ENCODE data around the gene MCC. TPM values are rescaled to one million over a fixed set of nuclear protein-coding genes. Genes with fewer than 3 reads are reported as not detected.

The MCC gene
- total and polyA plus RNA-seq, 4 donors: 4.5 to 20.0 (median 9.7) TPM

DNA sequence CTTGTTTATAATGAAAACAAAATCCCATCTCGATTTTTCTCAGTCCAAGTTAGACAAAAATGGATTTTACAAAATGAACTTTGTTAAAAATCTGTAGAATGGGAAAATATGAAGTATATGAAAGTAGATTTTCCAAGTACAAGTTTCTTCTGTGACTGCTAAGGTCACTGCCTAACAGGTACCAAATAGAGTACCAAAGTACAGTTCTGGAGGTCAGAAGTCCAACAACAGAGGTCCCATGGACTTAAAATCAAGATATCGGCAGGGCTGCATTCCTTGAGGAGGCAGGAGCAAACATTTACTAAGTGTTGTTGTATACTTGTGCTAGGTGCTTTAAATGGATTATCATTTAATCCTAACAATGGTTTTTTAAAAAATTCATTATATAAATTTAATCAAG, 31.2 kb upstream of the MCC start:
- Histone ChIP-seq H3K4me1 (ENCODE audit: control insufficient read depth in 1 of 2, insufficient read depth in 2 of 2, low read length in 2 of 2) (peaks cover 0 to 4% of the 10 kb centered on the region in 2 donors), H3K9me3 (ENCODE audit: control insufficient read depth, low read length) (no peaks in the 10 kb centered on the region), H3K27me3 (ENCODE audit: control insufficient read depth in 1 of 2, insufficient read depth in 2 of 2, low read length in 1 of 2) (no peaks in the 10 kb centered on the region), H3K27ac (ENCODE audit: low read depth in 1 of 2, low read length in 2 of 2) (no peak overlapping the region), H3K36me3 (ENCODE audit: control insufficient read depth in 1 of 2, insufficient read depth in 2 of 2, low read length in 1 of 2) (peaks cover 0 to 2% of the 10 kb centered on the region in 2 donors), H3K4me3 (ENCODE audit: low read length in 2 of 2) (no peak overlapping the region)
- DNase-seq (no peak), ATAC-seq (ENCODE audit: low FRiP score) (no peak)
- intact Hi-C loops (cut with DNase I): loop anchor here (10.0 kb wide), 1 partner anchor 525 kb away; no protein-coding TSS in a partner anchor
- 56 to 61% methylated on average over 2 of the region's 2 CpGs for WGBS, 2 donors

DNA sequence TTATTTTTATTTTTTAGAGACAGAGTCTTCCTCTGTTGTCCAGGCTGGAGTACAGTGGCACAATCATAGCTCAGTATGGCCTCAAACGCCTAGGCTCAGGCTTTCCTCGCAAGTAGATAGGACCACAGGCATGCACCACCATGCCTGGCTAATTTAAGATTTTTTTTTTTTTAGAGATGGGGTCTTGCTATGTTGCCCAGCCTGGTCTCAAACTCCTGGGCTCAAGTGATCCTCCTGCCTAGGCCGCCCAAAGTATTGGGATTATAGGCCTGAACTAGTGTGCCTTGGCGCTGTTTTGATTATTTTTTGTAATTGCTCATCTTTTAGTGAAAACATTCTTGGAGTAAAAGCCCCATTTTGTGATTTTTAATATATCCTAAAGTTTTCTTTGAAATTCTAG, 30.6 kb upstream of the MCC start:
- Histone ChIP-seq H3K9me3 (ENCODE audit: control insufficient read depth, low read length) (no peaks in the 10 kb centered on the region), H3K27ac (ENCODE audit: low read depth in 1 of 2, low read length in 2 of 2) (no peak overlapping the region), H3K4me1 (ENCODE audit: control insufficient read depth in 1 of 2, insufficient read depth in 2 of 2, low read length in 2 of 2) (peaks cover 0 to 4% of the 10 kb centered on the region in 2 donors), H3K36me3 (ENCODE audit: control insufficient read depth in 1 of 2, insufficient read depth in 2 of 2, low read length in 1 of 2) (peaks cover 0 to 2% of the 10 kb centered on the region in 2 donors), H3K4me3 (ENCODE audit: low read length in 2 of 2) (no peak overlapping the region), H3K27me3 (ENCODE audit: control insufficient read depth in 1 of 2, insufficient read depth in 2 of 2, low read length in 1 of 2) (no peaks in the 10 kb centered on the region)
- 97 to 98% methylated on average over 4 of the region's 4 CpGs for WGBS, 2 donors
- DNase-seq (no peak), ATAC-seq (ENCODE audit: low FRiP score) (no peak)
- intact Hi-C loops (cut with DNase I): loop anchor here (10.0 kb wide), 1 partner anchor 524 kb away; no protein-coding TSS in a partner anchor

DNA sequence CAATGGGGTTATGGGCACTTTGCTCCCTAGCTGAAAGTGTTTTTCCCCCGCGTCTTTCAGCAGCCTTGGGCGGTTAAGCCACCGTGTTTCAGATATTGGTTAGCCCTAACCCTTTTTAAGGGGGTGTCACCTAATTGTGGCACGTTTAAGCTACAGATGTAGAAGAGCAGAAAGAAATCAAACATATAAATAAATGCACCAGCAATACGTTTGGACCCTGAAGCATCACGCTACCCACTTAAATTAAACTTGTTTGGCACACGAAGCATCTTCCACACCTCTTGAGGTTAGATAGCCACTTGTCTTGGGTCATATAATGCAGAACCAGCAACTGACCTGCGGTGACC, 26.0 kb upstream of the MCC start:
- Histone ChIP-seq H3K4me3 (ENCODE audit: low read length in 2 of 2) (peak overlapping the region; percentile 81 to 87), H3K9me3 (ENCODE audit: control insufficient read depth, low read length) (no peaks in the 10 kb centered on the region), H3K4me1 (ENCODE audit: control insufficient read depth in 1 of 2, insufficient read depth in 2 of 2, low read length in 2 of 2) (peaks cover 2 to 8% of the 10 kb centered on the region in 2 donors), H3K27me3 (ENCODE audit: control insufficient read depth in 1 of 2, insufficient read depth in 2 of 2, low read length in 1 of 2) (no peaks in the 10 kb centered on the region), H3K36me3 (ENCODE audit: control insufficient read depth in 1 of 2, insufficient read depth in 2 of 2, low read length in 1 of 2) (no peaks in the 10 kb centered on the region), H3K27ac (ENCODE audit: low read depth in 1 of 2, low read length in 2 of 2) (peak overlapping the region; percentile 89 to 94)
- DNase-seq (no peak), ATAC-seq (ENCODE audit: low FRiP score) (no peak)
- intact Hi-C loops (cut with DNase I): loop anchor here (5.0 to 10.0 kb wide), 2 partner anchors 137 to 519 kb away; no protein-coding TSS in a partner anchor
- 8% methylated on average over 9 of the region's 9 CpGs for WGBS, 2 donors

DNA sequence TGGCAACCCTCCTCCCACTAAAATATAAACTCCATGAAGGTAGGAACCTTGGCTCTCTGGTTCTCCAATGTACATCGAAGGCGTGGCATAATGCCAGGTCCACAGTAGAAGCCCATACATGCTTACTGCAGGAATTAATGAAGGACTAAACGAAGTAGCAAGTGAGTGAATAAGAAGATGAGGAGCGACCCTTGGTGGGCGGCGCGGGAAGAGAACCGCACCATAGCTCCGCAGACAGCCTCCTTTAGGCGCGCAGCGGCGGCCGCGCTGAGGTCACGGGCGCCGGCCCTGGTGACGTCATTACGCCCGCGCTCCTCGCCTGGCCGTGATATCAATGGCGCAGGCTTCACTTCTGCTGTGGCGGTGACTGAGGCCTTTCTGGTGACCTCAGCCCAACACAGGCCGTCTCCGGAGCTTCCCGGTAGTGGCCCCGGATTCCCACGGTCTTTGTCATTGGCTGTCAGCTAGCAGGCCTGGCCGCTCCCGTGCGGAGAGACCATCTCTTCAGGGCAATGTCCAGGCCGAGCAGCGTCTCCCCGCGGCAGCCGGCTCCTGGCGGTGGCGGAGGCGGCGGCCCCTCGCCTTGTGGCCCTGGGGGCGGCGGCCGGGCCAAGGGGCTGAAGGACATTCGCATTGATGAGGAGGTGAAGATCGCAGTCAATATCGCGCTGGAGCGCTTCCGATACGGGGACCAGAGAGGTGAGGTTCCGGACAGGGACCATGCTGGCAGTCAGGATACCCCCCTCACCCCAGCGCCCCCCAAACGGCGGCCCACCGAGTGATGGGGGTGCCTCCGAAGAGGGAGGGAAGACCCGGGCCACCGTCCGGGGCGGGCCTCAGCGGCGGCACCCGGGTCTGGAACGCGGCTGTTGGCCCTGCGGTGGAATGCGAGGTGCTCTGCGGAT, 25.4 kb upstream of the MCC start, which contains the start of gene YTHDC2:
TSS of gene YTHDC2 (plus strand) at position 311 of the 905 bp plus-strand sequence. CDS start at position 513, 202 bp downstream.
- peak; percentile 91 to 96 for DNase-seq
- WGBS, 2 donors: 0% methylated on average over 71 to 72 of the region's 72 CpGs
- ATAC-seq (ENCODE audit: low FRiP score): peak; percentile 99
- Histone ChIP-seq H3K27me3 (ENCODE audit: control insufficient read depth in 1 of 2, insufficient read depth in 2 of 2, low read length in 1 of 2) (no peaks in the 10 kb centered on the region), H3K36me3 (ENCODE audit: control insufficient read depth in 1 of 2, insufficient read depth in 2 of 2, low read length in 1 of 2) (no peaks in the 10 kb centered on the region), H3K9me3 (ENCODE audit: control insufficient read depth, low read length) (no peaks in the 10 kb centered on the region), H3K4me1 (ENCODE audit: control insufficient read depth in 1 of 2, insufficient read depth in 2 of 2, low read length in 2 of 2) (peaks cover 2 to 8% of the 10 kb centered on the region in 2 donors), H3K27ac (ENCODE audit: low read depth in 1 of 2, low read length in 2 of 2) (peak within 1 kb of the TSS; percentile 89 to 94), H3K4me3 (ENCODE audit: low read length in 2 of 2) (peak within 1 kb of the TSS; percentile 81 to 87)
- intact Hi-C loops (cut with DNase I): loop anchor here (5.0 to 10.0 kb wide), 2 partner anchors 136 to 519 kb away; no protein-coding TSS in a partner anchor

DNA sequence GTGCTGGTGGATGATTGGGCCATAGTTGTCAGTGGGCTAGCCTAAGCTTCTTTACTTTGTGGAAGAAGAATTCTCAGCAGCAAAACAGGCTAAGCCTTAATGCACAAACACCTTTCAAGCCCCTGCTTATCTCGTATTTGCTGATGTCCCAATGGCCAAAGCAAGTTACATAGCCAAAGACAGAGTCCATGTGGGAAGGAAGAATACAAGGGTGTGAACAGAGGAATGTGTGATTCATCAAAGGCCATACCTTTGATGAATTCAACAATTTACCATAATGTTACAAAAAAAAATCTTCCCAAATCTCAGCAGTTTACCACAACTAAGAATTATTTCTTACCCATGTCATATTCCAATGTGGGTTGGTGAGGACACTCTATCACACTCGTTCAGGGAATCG, 24.1 kb upstream of the MCC start:
- no peak for DNase-seq
- no peak for ATAC-seq (ENCODE audit: low FRiP score)
- WGBS, 2 donors: 96 to 97% methylated on average over 3 of the region's 3 CpGs
- no peak overlapping the region for H3K4me3 ChIP-seq (ENCODE audit: low read length in 2 of 2)
- H3K27ac ChIP-seq (ENCODE audit: low read depth in 1 of 2, low read length in 2 of 2): no peak overlapping the region
- H3K9me3 ChIP-seq (ENCODE audit: control insufficient read depth, low read length): no peaks in the 10 kb centered on the region
- peaks cover 2 to 8% of the 10 kb centered on the region in 2 donors for H3K4me1 ChIP-seq (ENCODE audit: control insufficient read depth in 1 of 2, insufficient read depth in 2 of 2, low read length in 2 of 2)
- H3K36me3 ChIP-seq (ENCODE audit: control insufficient read depth in 1 of 2, insufficient read depth in 2 of 2, low read length in 1 of 2): no peaks in the 10 kb centered on the region
- intact Hi-C loops (cut with DNase I): loop anchor here (5.0 to 10.0 kb wide), 2 partner anchors 135 to 518 kb away; no protein-coding TSS in a partner anchor
- no peaks in the 10 kb centered on the region for H3K27me3 ChIP-seq (ENCODE audit: control insufficient read depth in 1 of 2, insufficient read depth in 2 of 2, low read length in 1 of 2)

DNA sequence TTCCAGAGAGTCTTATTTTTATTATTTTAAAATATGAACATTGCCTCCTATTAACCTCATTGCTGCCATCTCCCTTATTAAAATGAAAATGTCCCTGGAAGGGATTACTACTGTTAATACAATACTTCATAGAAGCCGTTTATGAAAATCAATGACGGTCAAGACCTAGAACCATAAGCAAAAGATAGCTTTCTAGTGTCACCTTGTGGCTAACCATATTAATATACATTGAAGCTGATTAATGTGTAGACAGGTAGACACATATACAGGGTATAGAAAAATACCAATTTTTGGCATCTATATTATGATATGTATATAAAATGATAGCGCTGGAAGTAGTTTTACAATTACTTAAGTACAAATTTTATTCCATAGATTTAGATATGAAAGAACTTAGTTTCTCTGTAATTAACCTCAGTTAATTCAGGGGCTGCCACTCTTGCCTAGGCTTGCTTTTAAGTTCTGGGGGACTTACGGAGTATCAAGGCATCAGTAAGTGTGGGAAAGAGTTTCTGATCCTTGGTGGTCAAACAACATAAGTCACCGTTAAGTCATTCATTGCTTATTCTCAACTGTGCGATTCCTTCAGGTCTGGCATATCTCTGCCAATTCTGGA, 22.7 kb upstream of the MCC start:
- DNase-seq (no peak), ATAC-seq (ENCODE audit: low FRiP score) (no peak)
- H3K4me3 ChIP-seq (ENCODE audit: low read length in 2 of 2): no peak overlapping the region
- H3K4me1 ChIP-seq (ENCODE audit: control insufficient read depth in 1 of 2, insufficient read depth in 2 of 2, low read length in 2 of 2): peaks cover 2 to 8% of the 10 kb centered on the region in 2 donors
- 49 to 54% methylated on average over 6 of the region's 6 CpGs for WGBS, 2 donors
- no peaks in the 10 kb centered on the region for H3K27me3 ChIP-seq (ENCODE audit: control insufficient read depth in 1 of 2, insufficient read depth in 2 of 2, low read length in 1 of 2)
- no peaks in the 10 kb centered on the region for H3K36me3 ChIP-seq (ENCODE audit: control insufficient read depth in 1 of 2, insufficient read depth in 2 of 2, low read length in 1 of 2)
- no peak overlapping the region for H3K27ac ChIP-seq (ENCODE audit: low read depth in 1 of 2, low read length in 2 of 2)
- no peaks in the 10 kb centered on the region for H3K9me3 ChIP-seq (ENCODE audit: control insufficient read depth, low read length)
- intact Hi-C loops (cut with DNase I): loop anchor here (5.0 to 10.0 kb wide), 2 partner anchors 134 to 516 kb away; no protein-coding TSS in a partner anchor

DNA sequence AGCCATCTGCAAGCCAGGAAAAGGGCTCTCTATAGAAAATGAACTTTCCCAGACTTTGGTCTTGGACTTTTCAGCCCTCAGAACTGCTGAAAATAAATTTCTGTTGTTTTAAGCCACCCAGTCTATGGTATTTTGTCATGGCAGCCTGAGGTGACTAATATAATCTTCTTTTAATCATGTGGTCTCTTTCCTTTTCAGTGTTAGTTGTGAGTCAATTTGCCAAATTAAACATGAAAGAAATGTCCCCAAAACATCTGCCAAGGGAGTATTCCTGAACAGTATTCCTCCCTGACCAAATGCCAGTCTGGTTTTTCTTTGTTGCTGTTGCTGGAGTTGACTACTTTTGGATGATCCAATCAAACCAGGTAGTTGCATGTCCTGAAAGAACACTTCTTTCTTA, 20.5 kb upstream of the MCC start:
- intact Hi-C loops (cut with DNase I): no loop called here
- Histone ChIP-seq H3K9me3 (ENCODE audit: control insufficient read depth, low read length) (no peaks in the 10 kb centered on the region), H3K27me3 (ENCODE audit: control insufficient read depth in 1 of 2, insufficient read depth in 2 of 2, low read length in 1 of 2) (no peaks in the 10 kb centered on the region), H3K27ac (ENCODE audit: low read depth in 1 of 2, low read length in 2 of 2) (no peak overlapping the region), H3K36me3 (ENCODE audit: control insufficient read depth in 1 of 2, insufficient read depth in 2 of 2, low read length in 1 of 2) (no peaks in the 10 kb centered on the region), H3K4me1 (ENCODE audit: control insufficient read depth in 1 of 2, insufficient read depth in 2 of 2, low read length in 2 of 2) (peaks cover 2 to 4% of the 10 kb centered on the region in 2 donors), H3K4me3 (ENCODE audit: low read length in 2 of 2) (no peak overlapping the region)
- ATAC-seq (ENCODE audit: low FRiP score): no peak
- DNase-seq: no peak

DNA sequence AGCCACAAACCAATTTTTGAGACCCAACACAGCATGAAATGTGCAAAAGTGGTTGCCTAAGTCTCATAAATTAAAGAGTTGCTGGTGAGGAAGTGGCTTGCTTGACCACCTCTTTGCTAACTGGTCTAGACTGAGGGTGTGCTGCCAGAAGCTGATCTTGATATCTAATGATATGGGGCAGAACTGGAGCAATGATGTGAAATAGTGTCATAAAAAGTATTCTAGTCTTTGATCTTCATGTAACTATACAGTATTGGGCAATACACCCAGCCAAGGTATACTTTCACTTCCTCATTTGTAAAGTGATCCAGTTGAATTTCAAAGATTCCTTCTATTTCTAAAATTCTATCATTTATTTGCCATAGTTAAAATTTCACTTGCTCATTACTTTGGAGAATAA, 19.3 kb upstream of the MCC start:
- no peak for ATAC-seq (ENCODE audit: low FRiP score)
- Histone ChIP-seq H3K4me1 (ENCODE audit: control insufficient read depth in 1 of 2, insufficient read depth in 2 of 2, low read length in 2 of 2) (peaks cover 0 to 2% of the 10 kb centered on the region in 2 donors), H3K9me3 (ENCODE audit: control insufficient read depth, low read length) (no peaks in the 10 kb centered on the region), H3K27me3 (ENCODE audit: control insufficient read depth in 1 of 2, insufficient read depth in 2 of 2, low read length in 1 of 2) (no peaks in the 10 kb centered on the region), H3K4me3 (ENCODE audit: low read length in 2 of 2) (no peak overlapping the region), H3K36me3 (ENCODE audit: control insufficient read depth in 1 of 2, insufficient read depth in 2 of 2, low read length in 1 of 2) (no peaks in the 10 kb centered on the region), H3K27ac (ENCODE audit: low read depth in 1 of 2, low read length in 2 of 2) (no peak overlapping the region)
- intact Hi-C loops (cut with DNase I): no loop called here
- no peak for DNase-seq

Measured in aorta (tissue), 5 donors.